ENCODE results near the gene ASB10.

The ASB10 gene

GRCh38 chr7:151134743-151135524 lies 52.1 kb downstream of the ASB10 start:
- DNase-seq = no peak

GRCh38 chr7:151133986-151134742 lies 52.9 kb downstream of the ASB10 start:
- DNase-seq = no peak

GRCh38 chr7:151133266-151133985 lies 53.6 kb downstream of the ASB10 start:
- DNase-seq = no peak

- no peak for DNase-seq
These were observed 54.4 kb downstream of the ASB10 start for GRCh38 chr7:151132461-151133205.

GRCh38 chr7:151131592-151132293 lies 55.3 kb downstream of the ASB10 start:
- no peak for DNase-seq

GRCh38 chr7:151131224-151131591 lies 55.8 kb downstream of the ASB10 start:
- DNase-seq = no peak

GRCh38 chr7:151130741-151131157 lies 56.3 kb downstream of the ASB10 start:
- DNase-seq = no peak

GRCh38 chr7:151129960-151130591 lies 57.0 kb downstream of the ASB10 start:
- no peak for DNase-seq

GRCh38 chr7:151129117-151129959 lies 57.7 kb downstream of the ASB10 start:
- no peak for DNase-seq

- no peak for DNase-seq
These were observed 58.3 kb downstream of the ASB10 start for GRCh38 chr7:151128716-151129115.

GRCh38 chr7:151128144-151128543 lies 58.9 kb downstream of the ASB10 start:
- DNase-seq = no peak

GRCh38 chr7:151126491-151127137 lies 60.4 kb downstream of the ASB10 start:
- no peak for DNase-seq

GRCh38 chr7:151125846-151126481 lies 61.1 kb downstream of the ASB10 start:
- no peak for DNase-seq
